Progenitor cell of endocrine pancreas (in vitro differentiated cells): Measurements from ENCODE around the gene MLLT3. TPM values are rescaled to one million over a fixed set of nuclear protein-coding genes. Genes with fewer than 3 reads are reported as not detected.

ENCODE experiments used
- DNase-seq: peaks from one replicate; pipeline ENCODE4 v3.0.0; 2021; ENCODE audit warnings: low spot score; ENCODE audit not compliant: unreplicated experiment
- H3K27ac Mint-ChIP-seq: 2 replicates; pipeline ENCODE4 v1.8.0; 2021; ENCODE audit warnings: mild to moderate bottlenecking, moderate library complexity, mixed read lengths
- H3K27me3 Mint-ChIP-seq: 2 replicates; pipeline ENCODE4 v1.8.0; 2021; ENCODE audit warnings: mixed read lengths
- H3K36me3 Mint-ChIP-seq: 2 replicates; pipeline ENCODE4 v1.8.0; 2022; ENCODE audit warnings: mixed read lengths; ENCODE audit not compliant: insufficient read depth
- H3K4me1 Mint-ChIP-seq: 2 replicates; pipeline ENCODE4 v1.8.0; 2021; ENCODE audit warnings: low read depth, mixed read lengths
- H3K4me3 Mint-ChIP-seq: 2 replicates; pipeline ENCODE4 v1.8.0; 2021; ENCODE audit warnings: low read depth, mild to moderate bottlenecking, moderate library complexity, mixed read lengths
- H3K9me3 Mint-ChIP-seq: 2 replicates; pipeline ENCODE4 v1.8.0; 2021; ENCODE audit warnings: low read depth, mixed read lengths
- CTCF ChIP-seq: fragments of 200-600 bp; sonication (generic); IDR thresholded peaks from one replicate; pipeline ENCODE4 v1.5.0; 2021; ENCODE audit warnings: antibody characterized with exemption, mild to moderate bottlenecking; ENCODE audit not compliant: unreplicated experiment
- total RNA-seq: library from RNA; stranded (reverse); gene quantifications from 2 replicates; pipeline ENCODE4 v1.2.1, GENCODE V29; 2021

MLLT3 gene
- total RNA-seq, 1 donor from 2014 or later: 25.8 TPM

- Mint-ChIP-seq H3K9me3 (no peaks in the 10 kb centered on the region), H3K27me3 (no peaks in the 10 kb centered on the region), H3K27ac (no peak overlapping the region), H3K4me1 (no peaks in the 10 kb centered on the region), H3K4me3 (no peak overlapping the region), H3K36me3 (no peaks in the 10 kb centered on the region)
- DNase-seq: no peak
- no peak for TF ChIP-seq CTCF
Observed at GRCh38 chr9:20532584-20532983, 89.7 kb downstream of the MLLT3 start.

GRCh38 chr9:20529837-20530236 lies 92.5 kb downstream of the MLLT3 start:
- no peak overlapping the region for H3K27ac Mint-ChIP-seq
- H3K9me3 Mint-ChIP-seq: no peaks in the 10 kb centered on the region
- H3K27me3 Mint-ChIP-seq: no peaks in the 10 kb centered on the region
- H3K36me3 Mint-ChIP-seq: no peaks in the 10 kb centered on the region
- no peak for DNase-seq
- TF ChIP-seq CTCF: no peak
- H3K4me1 Mint-ChIP-seq: peaks cover 8% of the 10 kb centered on the region
- no peak overlapping the region for H3K4me3 Mint-ChIP-seq

- Mint-ChIP-seq H3K4me3 (no peak overlapping the region), H3K9me3 (no peaks in the 10 kb centered on the region), H3K27me3 (no peaks in the 10 kb centered on the region), H3K4me1 (peaks cover 8% of the 10 kb centered on the region), H3K27ac (no peak overlapping the region), H3K36me3 (no peaks in the 10 kb centered on the region)
- DNase-seq: no peak
- TF ChIP-seq CTCF: no peak
Observed at GRCh38 chr9:20528253-20528652, 94.0 kb downstream of the MLLT3 start.

- H3K9me3 Mint-ChIP-seq: no peaks in the 10 kb centered on the region
- no peaks in the 10 kb centered on the region for H3K27me3 Mint-ChIP-seq
- peaks cover 8% of the 10 kb centered on the region for H3K4me1 Mint-ChIP-seq
- H3K36me3 Mint-ChIP-seq: no peaks in the 10 kb centered on the region
- no peak for TF ChIP-seq CTCF
- no peak overlapping the region for H3K27ac Mint-ChIP-seq
- H3K4me3 Mint-ChIP-seq: no peak overlapping the region
- DNase-seq: no peak
Observed at GRCh38 chr9:20526500-20527319, 95.6 kb downstream of the MLLT3 start.

GRCh38 chr9:20524776-20525175 lies 97.5 kb downstream of the MLLT3 start:
- H3K4me1 Mint-ChIP-seq: peaks cover 8% of the 10 kb centered on the region
- no peaks in the 10 kb centered on the region for H3K36me3 Mint-ChIP-seq
- no peak overlapping the region for H3K4me3 Mint-ChIP-seq
- peak overlapping the region; percentile 18 for H3K27ac Mint-ChIP-seq
- H3K9me3 Mint-ChIP-seq: no peaks in the 10 kb centered on the region
- DNase-seq: no peak
- no peaks in the 10 kb centered on the region for H3K27me3 Mint-ChIP-seq
- TF ChIP-seq CTCF: peak; percentile 32
